Thyroid gland (tissue), 4 donors: ENCODE results near the gene CLEC2A.

Experiments used
- CTCF ChIP-seq, 6 experiments: fragments of 200-600 bp in 3 of 6; fragments of 450-650 bp in 3 of 6; sonication (generic) in 3 of 6; IDR thresholded peaks; one replicate each; pipeline ENCODE4 v1.5.1; 2016 to 2019; ENCODE audit warnings: antibody characterized with exemption in 6 of 6, mild to moderate bottlenecking in 2 of 6, inconsistent platforms in 1 of 6, moderate library complexity in 1 of 6
- POLR2A ChIP-seq, 2 donors: fragments of 450-650 bp; IDR thresholded peaks; one replicate each; pipeline ENCODE4 v1.6.1; 2017; ENCODE audit warnings: antibody characterized with exemption in 2 of 2, mild to moderate bottlenecking in 2 of 2, moderate library complexity in 1 of 2

- TF ChIP-seq CTCF (IDR thresholded peaks at IDR 0.05) (no peak), POLR2A (IDR thresholded peaks at IDR 0.05) (no peak)
Measured at GRCh38 chr12:9902539-9903228, 29.5 kb downstream of the CLEC2A start.
